IMR-90 (cell line): ENCODE results near the gene NRXN2. TPM values are rescaled to one million over a fixed set of nuclear protein-coding genes. Genes with fewer than 3 reads are reported as not detected.

Source experiments
- ATAC-seq: fragments of 200-7000 bp; cut with Tn5 transposase; 2 replicates; pipeline ENCODE4 v1.9.1; 2020; ENCODE audit warnings: low read depth, mild to moderate bottlenecking, moderate library complexity
- BruUV-seq: library from RNA; stranded (reverse); fragments of 400-500 nt; replicated peaks from 2 replicates; lab custom pipeline; 2021; lab: Mats Ljungman, UMichigan
- CTCF ChIA-PET: fragments of 300-600 bp; formaldehyde crosslinking; extraction: SDS; loops from one replicate; lab custom pipeline; 2021; ENCODE audit warnings: antibody characterized with exemption; lab: Yijun Ruan, JAX
- POLR2A ChIA-PET: fragments of 300-600 bp; sonication (Branson Sonifier 250); formaldehyde crosslinking; loops from one replicate; lab custom pipeline; 2022; ENCODE audit warnings: antibody characterized with exemption; ENCODE audit not compliant: unreplicated experiment; lab: Charles Lee
- DNase-seq: peaks from one replicate; pipeline ENCODE4 v3.0.0; 2013
- H2AFZ ChIP-seq: replicated peaks from 2 replicates; pipeline ENCODE3; 2013; ENCODE audit warnings: low read length, mild to moderate bottlenecking; ENCODE audit not compliant: poor library complexity
- H2AK5ac ChIP-seq: 2 replicates; pipeline ENCODE4 v1.6.1; 2013; ENCODE audit warnings: low read depth, low read length, inconsistent platforms
- H2AK9ac ChIP-seq: replicated peaks from 2 replicates; pipeline ENCODE3; 2013; ENCODE audit warnings: mild to moderate bottlenecking, low read depth, low read length, moderate library complexity; ENCODE audit not compliant: poor library complexity
- H2BK120ac ChIP-seq: 2 replicates; pipeline ENCODE4 v1.6.1; 2013; ENCODE audit warnings: low read depth, low read length, inconsistent platforms
- H2BK15ac ChIP-seq: 3 replicates; pipeline ENCODE4 v1.6.1; 2013; ENCODE audit warnings: low read depth, low read length, inconsistent platforms
- H2BK20ac ChIP-seq: 2 replicates; pipeline ENCODE4 v1.6.1; 2013; ENCODE audit warnings: low read depth, mild to moderate bottlenecking, inconsistent platforms, low read length, moderate library complexity
- H2BK5ac ChIP-seq: 2 replicates; pipeline ENCODE4 v1.6.1; 2013; ENCODE audit warnings: mild to moderate bottlenecking, low read depth, low read length, inconsistent platforms; ENCODE audit not compliant: poor library complexity, severe bottlenecking
- H3K14ac ChIP-seq: replicated peaks from 2 replicates; pipeline ENCODE4 v1.6.1; 2013; ENCODE audit warnings: low read depth, low read length, inconsistent platforms
- H3K18ac ChIP-seq: 2 replicates; pipeline ENCODE4 v1.6.1; 2013; ENCODE audit warnings: low read depth, low read length, control low read depth
- H3K23ac ChIP-seq: 2 replicates; pipeline ENCODE4 v1.6.1; 2013; ENCODE audit warnings: low read depth, low read length, inconsistent platforms
- H3K27ac ChIP-seq: 2 replicates; pipeline ENCODE4 v1.5.1; 2013; ENCODE audit warnings: mild to moderate bottlenecking, control low read depth, low read length; ENCODE audit not compliant: insufficient read depth
- H3K27me3 ChIP-seq: 2 replicates; pipeline ENCODE4 v1.6.1; 2013; ENCODE audit warnings: low read length; ENCODE audit not compliant: control insufficient read depth, insufficient read depth
- H3K36me3 ChIP-seq: 2 replicates; pipeline ENCODE4 v1.6.1; 2013; ENCODE audit warnings: low read length, mixed read lengths; ENCODE audit not compliant: control insufficient read depth, insufficient read depth
- H3K4ac ChIP-seq: 2 replicates; pipeline ENCODE4 v1.6.1; 2013; ENCODE audit warnings: low read depth, low read length, inconsistent platforms
- H3K4me1 ChIP-seq: 2 replicates; pipeline ENCODE4 v1.6.1; 2013; ENCODE audit warnings: low read length, mixed read lengths; ENCODE audit not compliant: control insufficient read depth, insufficient read depth
- H3K4me2 ChIP-seq: 2 replicates; pipeline ENCODE4 v1.6.1; 2013; ENCODE audit warnings: low read depth, mild to moderate bottlenecking, control low read depth, low read length, moderate library complexity
- H3K4me3 ChIP-seq: 2 replicates; pipeline ENCODE4 v1.5.1; 2013; ENCODE audit warnings: low read depth, mild to moderate bottlenecking, control low read depth, low read length, moderate library complexity; ENCODE audit not compliant: insufficient read depth
- H3K56ac ChIP-seq: 2 replicates; pipeline ENCODE4 v1.6.1; 2013; ENCODE audit warnings: low read length, inconsistent platforms; ENCODE audit not compliant: insufficient read depth; ENCODE audit errors: extremely low read depth
- H3K79me1 ChIP-seq, 2 experiments: 2 replicates each; pipeline ENCODE4 v1.6.1; 2013; ENCODE audit warnings: low read length in 2 of 2, inconsistent platforms in 1 of 2, low read depth in 1 of 2
- H3K9ac ChIP-seq: 2 replicates; pipeline ENCODE4 v1.6.1; 2013; ENCODE audit warnings: low read depth, low read length, control low read depth
- H3K9me1 ChIP-seq: 2 replicates; pipeline ENCODE4 v1.6.1; 2013; ENCODE audit warnings: low read length, inconsistent platforms; ENCODE audit not compliant: insufficient read depth
- H3K9me3 ChIP-seq: 2 replicates; pipeline ENCODE4 v1.6.1; 2013; ENCODE audit warnings: low read length; ENCODE audit not compliant: control insufficient read depth, insufficient read depth
- H4K20me1 ChIP-seq: 2 replicates; pipeline ENCODE4 v1.6.1; 2013; ENCODE audit warnings: low read length, inconsistent platforms; ENCODE audit not compliant: insufficient read depth
- H4K5ac ChIP-seq: 2 replicates; pipeline ENCODE4 v1.6.1; 2013; ENCODE audit warnings: mild to moderate bottlenecking, low read depth, low read length, control low read depth
- H4K8ac ChIP-seq, 2 experiments: 2 replicates each; pipeline ENCODE4 v1.6.1; 2013; ENCODE audit warnings: low read depth in 2 of 2, low read length in 2 of 2, control low read depth in 1 of 2, inconsistent platforms in 1 of 2
- H4K91ac ChIP-seq: 2 replicates; pipeline ENCODE4 v1.6.1; 2013; ENCODE audit warnings: low read depth, low read length, inconsistent platforms; ENCODE audit not compliant: insufficient read depth
- BHLHE40 ChIP-seq: fragments of 150-350 bp; IDR thresholded peaks from 2 replicates; pipeline ENCODE4 v1.6.1; 2016; ENCODE audit warnings: mild to moderate bottlenecking, low read depth, low read length
- CEBPB ChIP-seq: IDR thresholded peaks from 2 replicates; pipeline ENCODE4 v1.6.1; 2012; ENCODE audit warnings: low read depth, low read length, improper control_type of control experiment
- CHD1 ChIP-seq: IDR thresholded peaks from 2 replicates; pipeline ENCODE4 v1.6.1; 2012; ENCODE audit warnings: low read depth, low read length, improper control_type of control experiment
- FOS ChIP-seq: fragments of 150-350 bp; IDR thresholded peaks from 2 replicates; pipeline ENCODE4 v1.6.1; 2016; ENCODE audit warnings: low read depth, low read length
- MAFK ChIP-seq: IDR thresholded peaks from 2 replicates; pipeline ENCODE4 v1.6.1; 2012; ENCODE audit warnings: low read depth, low read length, improper control_type of control experiment
- MAZ ChIP-seq: IDR thresholded peaks from 2 replicates; pipeline ENCODE4 v1.6.1; 2012; ENCODE audit warnings: low read depth, mild to moderate bottlenecking, low read length, improper control_type of control experiment, moderate library complexity, borderline replicate concordance
- MXI1 ChIP-seq: IDR thresholded peaks from 2 replicates; pipeline ENCODE4 v1.6.1; 2012; ENCODE audit warnings: low read depth, mild to moderate bottlenecking, low read length, moderate library complexity, borderline replicate concordance
- NFE2L2 ChIP-seq: fragments of 150-350 bp; IDR thresholded peaks from 2 replicates; pipeline ENCODE4 v1.6.1; 2016; ENCODE audit warnings: low read depth, mild to moderate bottlenecking, low read length
- POLR2A ChIP-seq: IDR thresholded peaks from 2 replicates; pipeline ENCODE4 v1.6.1; 2012; ENCODE audit warnings: mild to moderate bottlenecking, low read depth, low read length
- RAD21 ChIP-seq: IDR thresholded peaks from 2 replicates; pipeline ENCODE4 v1.6.1; 2012; ENCODE audit warnings: low read length, improper control_type of control experiment
- RCOR1 ChIP-seq: IDR thresholded peaks from 2 replicates; pipeline ENCODE4 v1.6.1; 2012; ENCODE audit warnings: mild to moderate bottlenecking, low read length, improper control_type of control experiment; ENCODE audit not compliant: insufficient replicate concordance
- RFX5 ChIP-seq: IDR thresholded peaks from 2 replicates; pipeline ENCODE4 v1.8.0; 2012; ENCODE audit warnings: low read depth, mild to moderate bottlenecking, low read length, moderate library complexity
- SMC3 ChIP-seq: fragments of 150-350 bp; IDR thresholded peaks from 2 replicates; pipeline ENCODE4 v1.6.1; 2016; ENCODE audit warnings: low read depth, mild to moderate bottlenecking, antibody characterized with exemption, low read length, moderate library complexity
- WGBS, 2 experiments: methylation state at CpG; one replicate each; pipeline versions ENCODE4 v1.1.5 to v1.1.7; 2013; ENCODE audit warnings: missing lambda C conversion rate in 2 of 2; ENCODE audit not compliant: insufficient read length in 1 of 2; ENCODE audit errors: extremely low coverage in 2 of 2; 5-methylcytosine and 5-hydroxymethylcytosine counted together
- dilution Hi-C: fragments of 300-500 bp; cut with HindIII; formaldehyde crosslinking; loops from one replicate; pipeline ENCODE4 v1.14.3; 2018; ENCODE audit warnings: low sequenced_read_pairs; ENCODE audit not compliant: unreplicated experiment
- in situ Hi-C: fragments of 300-500 bp; cut with MboI; formaldehyde crosslinking; loops from 3 replicates; pipeline ENCODE4 v1.14.3; 2019; ENCODE audit warnings: low sequenced_read_pairs, inconsistent platforms, mixed read lengths
- intact Hi-C: fragments of 100-400 bp; cut with micrococcal nuclease; formaldehyde crosslinking; loops from 2 replicates; pipeline ENCODE4 v1.10.0; 2022
- polyA plus RNA-seq, 3 experiments: library from polyadenylated mRNA; depleted of rRNA; stranded (reverse); fragments of >200 nt; gene quantifications; 2 replicates each; pipeline ENCODE4 v1.2.3, GENCODE V29; 2012; ENCODE audit warnings: low replicate concordance in 1 of 3
- total RNA-seq: library from RNA; depleted of rRNA; stranded (reverse); fragments of >200 nt; gene quantifications from 2 replicates; pipeline ENCODE4 v1.2.3, GENCODE V29; 2012
- TF ChIP-seq, protein P1 (sequence below): conservative IDR thresholded peaks from 2 replicates; pipeline ENCODE4 v1.5.1; 2012; ENCODE audit warnings: mild to moderate bottlenecking, low read depth, low read length, improper control_type of control experiment
- TF ChIP-seq, protein P2 (sequence below): fragments of 150-350 bp; IDR thresholded peaks from 2 replicates; pipeline ENCODE4 v1.6.1; 2017; ENCODE audit warnings: mild to moderate bottlenecking, antibody characterized with exemption, low read length, low read depth
- TF ChIP-seq, protein P3 (sequence below): fragments of 150-350 bp; IDR thresholded peaks from 2 replicates; pipeline ENCODE4 v1.6.1; 2016; ENCODE audit warnings: low read depth, mild to moderate bottlenecking, low read length, moderate library complexity, borderline replicate concordance

Gene NRXN2
- total and polyA plus RNA-seq, 2 of the 4 experiments (the other 2 are of a cell fraction): 0.18 to 0.22 TPM

DNA sequence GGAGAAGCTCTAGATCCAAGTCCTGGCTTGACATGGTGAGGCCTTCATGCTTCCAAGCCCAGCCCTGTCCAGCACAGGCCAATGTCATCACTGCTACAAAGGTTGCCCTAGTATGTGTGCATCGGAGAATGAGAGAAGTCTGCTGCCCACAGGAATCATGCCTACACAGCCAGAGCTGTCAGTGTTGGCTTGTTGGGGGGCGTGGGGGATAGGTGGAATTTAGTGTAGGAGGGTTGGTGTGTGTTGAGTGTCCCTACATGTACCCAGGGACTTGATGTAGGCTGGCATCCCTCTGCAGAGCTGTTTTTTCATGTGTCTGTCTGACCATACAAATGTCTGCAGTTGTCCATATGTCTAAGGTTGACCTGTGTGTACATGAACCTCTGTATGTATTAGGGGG lies 94.4 kb downstream of the NRXN2 start:
- Histone ChIP-seq H2BK15ac (no peak overlapping the region), H3K79me1 (no peaks in the 10 kb centered on the region), H3K18ac (no peak overlapping the region), H3K23ac (no peak overlapping the region), H3K9me3 (no peaks in the 10 kb centered on the region), H3K9ac (no peak overlapping the region), H2AK9ac (no peak overlapping the region), H3K56ac (no peak overlapping the region), H3K4ac (no peak overlapping the region), H3K4me3 (no peak overlapping the region), H2AFZ (no peak overlapping the region), H3K36me3 (no peaks in the 10 kb centered on the region), H4K20me1 (no peaks in the 10 kb centered on the region), H3K14ac (no peak overlapping the region), H3K4me2 (no peak overlapping the region), H4K5ac (no peak overlapping the region), H3K9me1 (no peaks in the 10 kb centered on the region), H4K91ac (no peak overlapping the region), H2BK5ac (no peak overlapping the region), H3K27ac (no peak overlapping the region), H2BK20ac (no peak overlapping the region), H3K27me3 (peaks cover 61% of the 10 kb centered on the region), H3K4me1 (no peaks in the 10 kb centered on the region), H2AK5ac (no peak overlapping the region), H4K8ac (no peak overlapping the region), H2BK120ac (no peak overlapping the region)
- no TSS peak for BruUV-seq
- ChIA-PET CTCF (no interaction called here), POLR2A (no interaction called here)
- TF ChIP-seq RAD21 (no peak), MAFK (no peak), RFX5 (no peak), RCOR1 (no peak), MAZ (no peak), CHD1 (no peak), NFE2L2 (no peak), CEBPB (no peak), SMC3 (no peak), POLR2A (no peak), FOS (no peak), BHLHE40 (no peak), MXI1 (no peak)
- TF ChIP-seq, protein P1, sequence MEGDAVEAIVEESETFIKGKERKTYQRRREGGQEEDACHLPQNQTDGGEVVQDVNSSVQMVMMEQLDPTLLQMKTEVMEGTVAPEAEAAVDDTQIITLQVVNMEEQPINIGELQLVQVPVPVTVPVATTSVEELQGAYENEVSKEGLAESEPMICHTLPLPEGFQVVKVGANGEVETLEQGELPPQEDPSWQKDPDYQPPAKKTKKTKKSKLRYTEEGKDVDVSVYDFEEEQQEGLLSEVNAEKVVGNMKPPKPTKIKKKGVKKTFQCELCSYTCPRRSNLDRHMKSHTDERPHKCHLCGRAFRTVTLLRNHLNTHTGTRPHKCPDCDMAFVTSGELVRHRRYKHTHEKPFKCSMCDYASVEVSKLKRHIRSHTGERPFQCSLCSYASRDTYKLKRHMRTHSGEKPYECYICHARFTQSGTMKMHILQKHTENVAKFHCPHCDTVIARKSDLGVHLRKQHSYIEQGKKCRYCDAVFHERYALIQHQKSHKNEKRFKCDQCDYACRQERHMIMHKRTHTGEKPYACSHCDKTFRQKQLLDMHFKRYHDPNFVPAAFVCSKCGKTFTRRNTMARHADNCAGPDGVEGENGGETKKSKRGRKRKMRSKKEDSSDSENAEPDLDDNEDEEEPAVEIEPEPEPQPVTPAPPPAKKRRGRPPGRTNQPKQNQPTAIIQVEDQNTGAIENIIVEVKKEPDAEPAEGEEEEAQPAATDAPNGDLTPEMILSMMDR: no peak
- TF ChIP-seq, protein P2, sequence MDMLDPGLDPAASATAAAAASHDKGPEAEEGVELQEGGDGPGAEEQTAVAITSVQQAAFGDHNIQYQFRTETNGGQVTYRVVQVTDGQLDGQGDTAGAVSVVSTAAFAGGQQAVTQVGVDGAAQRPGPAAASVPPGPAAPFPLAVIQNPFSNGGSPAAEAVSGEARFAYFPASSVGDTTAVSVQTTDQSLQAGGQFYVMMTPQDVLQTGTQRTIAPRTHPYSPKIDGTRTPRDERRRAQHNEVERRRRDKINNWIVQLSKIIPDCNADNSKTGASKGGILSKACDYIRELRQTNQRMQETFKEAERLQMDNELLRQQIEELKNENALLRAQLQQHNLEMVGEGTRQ: no peak
- TF ChIP-seq, protein P3, sequence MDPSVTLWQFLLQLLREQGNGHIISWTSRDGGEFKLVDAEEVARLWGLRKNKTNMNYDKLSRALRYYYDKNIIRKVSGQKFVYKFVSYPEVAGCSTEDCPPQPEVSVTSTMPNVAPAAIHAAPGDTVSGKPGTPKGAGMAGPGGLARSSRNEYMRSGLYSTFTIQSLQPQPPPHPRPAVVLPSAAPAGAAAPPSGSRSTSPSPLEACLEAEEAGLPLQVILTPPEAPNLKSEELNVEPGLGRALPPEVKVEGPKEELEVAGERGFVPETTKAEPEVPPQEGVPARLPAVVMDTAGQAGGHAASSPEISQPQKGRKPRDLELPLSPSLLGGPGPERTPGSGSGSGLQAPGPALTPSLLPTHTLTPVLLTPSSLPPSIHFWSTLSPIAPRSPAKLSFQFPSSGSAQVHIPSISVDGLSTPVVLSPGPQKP: no peak
- DNase-seq: no peak
- in situ Hi-C loops: no loop called here
- 67% methylated on average over 1 of the region's 2 CpGs; no CpG with 5 or more reads in 1 of the 2 experiments for WGBS, 2 experiments
- ATAC-seq: no peak
- intact Hi-C loops: no loop called here
- dilution Hi-C loops: no loop called here
